Stimulated activated CD8-positive, alpha-beta memory T cell treated with anti-CD3 and anti-CD28 coated beads, Interleukin-2, amount 100 ng/mL, for 48 hours (primary cell): Measurements from ENCODE around the gene MORN3.
"Not testable (repeated sequence)": the region's sequence is repeated elsewhere in the genome, so short reads cannot be mapped to it uniquely, and the experiment has no call there.

Source experiments
- DNase-seq, 2 donors: peaks; one replicate each; pipeline ENCODE4 v3.0.0-alpha.2; 2020; ENCODE audit warnings: low read depth in 2 of 2

MORN3 gene

GRCh38 chr12:121638298-121639202 is 30.9 kb downstream of the MORN3 start:
- DNase-seq: no peak

- DNase-seq: peak; percentile 53 to 54
Observed at GRCh38 chr12:121637231-121637914, 32.1 kb downstream of the MORN3 start.

- no peak for DNase-seq
Observed at GRCh38 chr12:121634836-121635235, 34.6 kb downstream of the MORN3 start.

- DNase-seq: not testable (repeated sequence)
Observed at GRCh38 chr12:121633833-121634196, 35.6 kb downstream of the MORN3 start.

- no peak for DNase-seq
Observed at GRCh38 chr12:121632069-121632970, 37.1 kb downstream of the MORN3 start.

GRCh38 chr12:121630791-121631355 is 38.6 kb downstream of the MORN3 start:
- no peak for DNase-seq

GRCh38 chr12:121628536-121628935 is 40.9 kb downstream of the MORN3 start:
- no peak for DNase-seq

GRCh38 chr12:121628037-121628436 is 41.4 kb downstream of the MORN3 start:
- no peak for DNase-seq

- peak; percentile 77 to 86 for DNase-seq
Observed at GRCh38 chr12:121626853-121627640, 42.4 kb downstream of the MORN3 start.

- peak; percentile 95 to 99 for DNase-seq
Observed at GRCh38 chr12:121626087-121626852, 43.2 kb downstream of the MORN3 start, which contains the start of gene ORAI1. TSS of gene ORAI1 (plus strand) at chr12:121626530.

GRCh38 chr12:121620333-121620891 is 49.0 kb downstream of the MORN3 start:
- DNase-seq: no peak

GRCh38 chr12:121618659-121619233 is 50.7 kb downstream of the MORN3 start:
- no peak for DNase-seq

- DNase-seq: no peak
Observed at GRCh38 chr12:121614872-121615467, 54.5 kb downstream of the MORN3 start.

GRCh38 chr12:121613462-121613861 is 56.0 kb downstream of the MORN3 start:
- DNase-seq: no peak

GRCh38 chr12:121611306-121611705 is 58.1 kb downstream of the MORN3 start:
- peak in 1 of 2 donors; percentile 37 for DNase-seq

- DNase-seq: no peak
Observed at GRCh38 chr12:121610239-121611149, 59.0 kb downstream of the MORN3 start.

GRCh38 chr12:121608301-121608700 is 61.2 kb downstream of the MORN3 start:
- no peak for DNase-seq

GRCh38 chr12:121603581-121603980 is 65.9 kb downstream of the MORN3 start:
- no peak for DNase-seq
